Natural killer cell (primary cell): ENCODE measurements around the gene RNF151. TPM values are rescaled to one million over a fixed set of nuclear protein-coding genes. Genes with fewer than 3 reads are reported as not detected.
"Not testable (repeated sequence)": the region's sequence is repeated elsewhere in the genome, so short reads cannot be mapped to it uniquely, and the experiment has no call there.

Experiments used
- ATAC-seq, 3 donors: fragments of 150-1000 bp in 2 of 3; fragments of 200-7000 bp in 1 of 3; cut with Tn5 transposase; 1 replicate in 1 of 3; 2 replicates in 2 of 3; pipeline ENCODE4 v1.10.0; 2021; ENCODE audit warnings: mild to moderate bottlenecking in 2 of 3, moderate library complexity in 2 of 3
- DNase-seq, 2 donors: peaks; one replicate each; pipeline versions ENCODE4 v3.0.0 to v3.0.0-alpha.2; 2013 to 2021; ENCODE audit warnings: mixed read lengths in 1 of 2
- H3K27ac ChIP-seq: one replicate; pipeline ENCODE4 v1.5.1; 2013; ENCODE audit warnings: mild to moderate bottlenecking, low read length
- H3K27me3 ChIP-seq: one replicate; pipeline ENCODE4 v1.6.1; 2013; ENCODE audit warnings: low read length; ENCODE audit not compliant: control insufficient read depth, insufficient read depth
- H3K36me3 ChIP-seq: one replicate; pipeline ENCODE4 v1.6.1; 2013; ENCODE audit warnings: low read length; ENCODE audit not compliant: control insufficient read depth, insufficient read depth
- H3K4me1 ChIP-seq: one replicate; pipeline ENCODE4 v1.6.1; 2013; ENCODE audit warnings: low read length; ENCODE audit not compliant: control insufficient read depth, insufficient read depth
- H3K4me3 ChIP-seq: one replicate; pipeline ENCODE4 v1.5.1; 2013; ENCODE audit warnings: low read length
- H3K9me3 ChIP-seq: one replicate; pipeline ENCODE4 v1.6.1; 2013; ENCODE audit warnings: low read length; ENCODE audit not compliant: control insufficient read depth, insufficient read depth
- H3K27ac Mint-ChIP-seq, 2 donors: one replicate each; pipeline ENCODE4 v1.8.0; 2022; ENCODE audit warnings: mild to moderate bottlenecking in 2 of 2, mixed read lengths in 2 of 2, moderate library complexity in 1 of 2
- H3K27me3 Mint-ChIP-seq, 2 donors: one replicate each; pipeline ENCODE4 v1.8.0; 2022; ENCODE audit warnings: low read depth in 2 of 2, mixed read lengths in 2 of 2
- H3K36me3 Mint-ChIP-seq: one replicate; pipeline ENCODE4 v1.8.0; 2022; ENCODE audit warnings: mixed read lengths
- H3K4me1 Mint-ChIP-seq, 2 donors: one replicate each; pipeline ENCODE4 v1.8.0; 2022; ENCODE audit warnings: mixed read lengths in 2 of 2
- H3K4me3 Mint-ChIP-seq: one replicate; pipeline ENCODE4 v1.8.0; 2022; ENCODE audit warnings: mild to moderate bottlenecking, moderate library complexity, mixed read lengths
- H3K9me3 Mint-ChIP-seq, 2 donors: one replicate each; pipeline ENCODE4 v1.8.0; 2022; ENCODE audit warnings: mixed read lengths in 2 of 2
- WGBS: methylation state at CpG from one replicate; pipeline ENCODE4 v1.1.7; 2013; ENCODE audit warnings: missing lambda C conversion rate; ENCODE audit not compliant: insufficient coverage; 5-methylcytosine and 5-hydroxymethylcytosine counted together
- intact Hi-C: fragments of 100-400 bp; cut with micrococcal nuclease; formaldehyde crosslinking; loops from one replicate; pipeline ENCODE4 v1.14.2; 2022
- total RNA-seq, 4 donors: library from RNA; stranded (reverse); fragments of 120-200 nt in 1 of 4; gene quantifications; one replicate each; pipeline versions ENCODE4 v1.2.3 to v1.2.4, GENCODE V29; 2013 to 2022
- TF ChIP-seq, protein P1 (sequence below): fragments of 200-600 bp; IDR thresholded peaks from one replicate; pipeline ENCODE4 v1.8.0; 2022; ENCODE audit warnings: antibody characterized with exemption

The RNF151 gene
- total RNA-seq, 3 donors from 2014 or later (not counting 1 experiment from before 2014, with no cell fraction given): not detected

DNA sequence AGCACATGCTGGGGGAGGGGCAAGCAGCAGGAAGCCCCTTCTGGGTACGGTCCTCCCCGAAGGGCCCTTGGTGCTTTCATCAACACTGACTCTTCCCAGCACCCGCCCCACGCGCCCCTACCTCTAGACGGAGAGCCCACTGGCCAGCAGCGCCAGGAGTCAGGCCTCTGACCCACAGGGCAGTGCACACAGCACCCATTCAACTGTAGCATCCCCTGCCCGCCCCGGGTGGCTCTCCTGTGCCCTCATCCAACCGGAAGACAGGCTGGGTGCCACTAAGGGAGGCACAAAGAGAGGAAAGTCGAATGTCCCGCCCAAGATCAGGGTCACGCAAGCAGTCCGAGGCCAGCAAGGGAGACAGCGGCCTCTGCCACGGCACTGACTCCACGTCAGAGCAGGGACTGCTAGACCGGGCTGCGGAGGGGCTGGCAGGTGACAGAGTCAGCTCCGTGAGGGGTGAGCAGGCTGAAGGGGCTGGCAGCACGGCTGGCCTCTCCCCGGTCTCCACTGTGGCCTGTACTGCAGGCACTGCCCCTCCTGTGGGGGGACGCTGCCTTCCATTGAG, 33.5 kb upstream of the RNF151 start:
- intact Hi-C loops: no loop called here
- no peaks in the 10 kb centered on the region for H3K9me3 ChIP-seq
- Mint-ChIP-seq H3K4me3 (no peak overlapping the region), H3K27ac (no peak overlapping the region), H3K4me1 (no peaks in the 10 kb centered on the region), H3K36me3 (no peaks in the 10 kb centered on the region), H3K9me3 (no peaks in the 10 kb centered on the region), H3K27me3 (no peaks in the 10 kb centered on the region)
- 83% methylated on average over 23 of the region's 23 CpGs for WGBS
- TF ChIP-seq, protein P1, sequence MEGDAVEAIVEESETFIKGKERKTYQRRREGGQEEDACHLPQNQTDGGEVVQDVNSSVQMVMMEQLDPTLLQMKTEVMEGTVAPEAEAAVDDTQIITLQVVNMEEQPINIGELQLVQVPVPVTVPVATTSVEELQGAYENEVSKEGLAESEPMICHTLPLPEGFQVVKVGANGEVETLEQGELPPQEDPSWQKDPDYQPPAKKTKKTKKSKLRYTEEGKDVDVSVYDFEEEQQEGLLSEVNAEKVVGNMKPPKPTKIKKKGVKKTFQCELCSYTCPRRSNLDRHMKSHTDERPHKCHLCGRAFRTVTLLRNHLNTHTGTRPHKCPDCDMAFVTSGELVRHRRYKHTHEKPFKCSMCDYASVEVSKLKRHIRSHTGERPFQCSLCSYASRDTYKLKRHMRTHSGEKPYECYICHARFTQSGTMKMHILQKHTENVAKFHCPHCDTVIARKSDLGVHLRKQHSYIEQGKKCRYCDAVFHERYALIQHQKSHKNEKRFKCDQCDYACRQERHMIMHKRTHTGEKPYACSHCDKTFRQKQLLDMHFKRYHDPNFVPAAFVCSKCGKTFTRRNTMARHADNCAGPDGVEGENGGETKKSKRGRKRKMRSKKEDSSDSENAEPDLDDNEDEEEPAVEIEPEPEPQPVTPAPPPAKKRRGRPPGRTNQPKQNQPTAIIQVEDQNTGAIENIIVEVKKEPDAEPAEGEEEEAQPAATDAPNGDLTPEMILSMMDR: no peak
- H3K4me1 ChIP-seq: peaks cover 17% of the 10 kb centered on the region
- H3K27ac ChIP-seq: no peak overlapping the region
- ATAC-seq: no peak
- no peaks in the 10 kb centered on the region for H3K27me3 ChIP-seq
- H3K4me3 ChIP-seq: no peak overlapping the region
- peaks cover 2% of the 10 kb centered on the region for H3K36me3 ChIP-seq
- DNase-seq: no peak

DNA sequence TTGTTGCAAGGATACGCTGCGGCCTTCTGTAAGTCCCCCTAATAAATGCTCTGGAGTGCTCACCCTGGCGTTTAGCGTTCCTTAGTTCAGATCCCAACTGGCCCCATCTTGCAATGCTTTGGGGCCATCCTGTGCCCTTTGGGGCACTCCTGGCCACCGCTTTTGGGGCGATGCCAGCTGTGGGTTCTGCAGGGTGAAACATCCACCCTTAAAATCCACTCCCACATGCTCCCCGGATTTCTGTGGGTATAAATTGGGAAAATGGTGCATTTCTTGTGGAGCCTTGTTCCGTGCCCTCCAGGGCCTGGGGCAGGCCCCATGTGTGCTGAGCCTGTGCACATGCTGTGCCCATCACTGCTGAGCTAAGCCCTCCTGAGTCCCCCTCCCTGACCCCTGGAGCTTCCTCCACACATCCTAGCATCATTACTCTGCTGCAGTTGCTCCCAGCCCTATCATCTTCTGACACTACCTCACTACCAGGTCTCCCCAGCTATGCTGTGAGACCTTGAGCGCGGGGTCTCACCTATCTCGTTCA, 29.6 kb upstream of the RNF151 start:
- TF ChIP-seq, protein P1: no peak
- intact Hi-C loops: no loop called here
- Mint-ChIP-seq H3K36me3 (no peaks in the 10 kb centered on the region), H3K4me3 (no peak overlapping the region), H3K4me1 (peaks cover 0 to 5% of the 10 kb centered on the region in 2 donors), H3K27ac (no peak overlapping the region), H3K27me3 (no peaks in the 10 kb centered on the region), H3K9me3 (no peaks in the 10 kb centered on the region)
- H3K36me3 ChIP-seq: peaks cover 15% of the 10 kb centered on the region
- 96% methylated on average over 9 of the region's 11 CpGs for WGBS
- no peak overlapping the region for H3K27ac ChIP-seq
- H3K4me3 ChIP-seq: no peak overlapping the region
- no peak for ATAC-seq
- peaks cover 19% of the 10 kb centered on the region for H3K4me1 ChIP-seq
- H3K9me3 ChIP-seq: no peaks in the 10 kb centered on the region
- DNase-seq: no peak
- H3K27me3 ChIP-seq: no peaks in the 10 kb centered on the region

DNA sequence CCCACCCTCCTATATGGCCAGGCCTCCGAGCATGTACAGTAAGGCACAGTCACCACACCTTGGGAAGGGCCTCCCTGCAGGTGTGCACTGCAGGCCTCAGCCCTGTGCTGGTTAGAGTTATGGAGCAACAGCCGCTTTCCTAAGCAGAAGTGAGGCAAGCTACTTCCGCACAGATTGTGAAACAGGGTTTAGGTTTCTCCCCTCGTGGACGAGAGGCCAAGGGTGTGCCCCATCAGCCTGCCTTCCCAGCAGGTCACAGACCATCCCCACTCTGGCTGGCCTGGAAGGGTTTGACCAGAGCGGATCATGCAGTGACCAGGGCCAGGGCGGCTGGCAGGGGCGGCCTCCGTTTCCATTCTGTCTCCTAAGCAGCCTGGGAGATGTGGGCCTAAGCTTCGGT, 28.3 kb upstream of the RNF151 start:
- Mint-ChIP-seq H3K27me3 (no peaks in the 10 kb centered on the region), H3K4me3 (no peak overlapping the region), H3K36me3 (no peaks in the 10 kb centered on the region), H3K27ac (no peak overlapping the region), H3K9me3 (no peaks in the 10 kb centered on the region), H3K4me1 (peaks cover 0 to 16% of the 10 kb centered on the region in 2 donors)
- Histone ChIP-seq H3K9me3 (no peaks in the 10 kb centered on the region), H3K36me3 (peaks cover 15% of the 10 kb centered on the region), H3K27me3 (no peaks in the 10 kb centered on the region), H3K4me1 (peaks cover 27% of the 10 kb centered on the region), H3K4me3 (no peak overlapping the region), H3K27ac (no peak overlapping the region)
- no peak for DNase-seq
- no peak for ATAC-seq
- TF ChIP-seq, protein P1: no peak
- WGBS: 94% methylated on average over 10 of the region's 10 CpGs
- intact Hi-C loops: no loop called here

DNA sequence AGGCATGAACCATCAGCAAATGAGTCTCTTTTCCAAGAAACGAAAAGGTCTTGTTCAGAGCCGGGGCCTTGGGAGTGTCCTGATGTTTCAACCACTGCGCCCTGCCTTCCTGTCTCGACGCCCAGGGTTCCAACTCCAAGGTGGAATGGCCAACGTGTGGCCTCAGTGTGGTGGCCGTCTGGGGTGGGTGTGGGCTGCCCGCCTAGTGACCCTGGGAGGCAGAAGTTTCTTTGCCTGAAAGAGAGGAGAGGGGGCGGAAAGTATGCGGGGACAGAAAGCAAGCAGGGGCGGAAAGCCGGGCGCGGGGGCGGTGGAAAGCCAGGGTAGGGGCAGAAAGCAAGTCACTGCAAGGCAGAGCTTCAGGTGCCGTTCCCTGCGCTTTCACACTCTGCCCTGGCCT, 27.7 kb upstream of the RNF151 start:
- no peaks in the 10 kb centered on the region for H3K36me3 Mint-ChIP-seq
- DNase-seq: no peak
- H3K4me1 Mint-ChIP-seq: peaks cover 0 to 21% of the 10 kb centered on the region in 2 donors
- H3K27ac ChIP-seq: no peak overlapping the region
- H3K4me3 Mint-ChIP-seq: no peak overlapping the region
- H3K9me3 Mint-ChIP-seq: no peaks in the 10 kb centered on the region
- no peaks in the 10 kb centered on the region for H3K27me3 ChIP-seq
- WGBS: 92% methylated on average over 17 of the region's 17 CpGs
- H3K27ac Mint-ChIP-seq: no peak overlapping the region
- TF ChIP-seq, protein P1: no peak
- H3K4me1 ChIP-seq: peaks cover 32% of the 10 kb centered on the region
- no peak overlapping the region for H3K4me3 ChIP-seq
- H3K27me3 Mint-ChIP-seq: no peaks in the 10 kb centered on the region
- ATAC-seq: no peak
- H3K9me3 ChIP-seq: no peaks in the 10 kb centered on the region
- H3K36me3 ChIP-seq: peaks cover 15% of the 10 kb centered on the region
- intact Hi-C loops: no loop called here

DNA sequence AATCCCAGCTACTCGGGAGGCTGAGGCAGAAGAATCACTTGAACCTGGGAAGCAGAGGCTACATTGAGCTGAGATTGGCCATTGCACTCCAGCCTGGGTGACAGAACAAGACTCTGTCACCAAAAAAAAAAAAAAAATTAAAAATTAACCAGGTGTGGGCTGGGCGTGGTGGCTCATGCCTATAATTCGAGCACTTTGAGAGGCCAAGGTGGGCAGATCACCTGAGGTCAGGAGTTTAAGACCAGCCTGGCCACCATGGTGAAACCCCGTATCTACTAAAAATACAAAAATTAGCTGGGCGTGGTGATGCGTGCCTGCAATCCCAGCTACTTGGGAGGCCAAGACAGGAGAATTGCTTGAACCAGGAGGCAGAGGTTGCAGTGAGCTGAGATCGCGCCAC, 26.8 kb upstream of the RNF151 start:
- H3K27me3 Mint-ChIP-seq, H3K27me3 ChIP-seq, H3K27ac Mint-ChIP-seq, H3K4me3 ChIP-seq, H3K9me3 Mint-ChIP-seq, DNase-seq, intact Hi-C loops, H3K9me3 ChIP-seq, H3K36me3 Mint-ChIP-seq, H3K4me3 Mint-ChIP-seq, ATAC-seq, H3K27ac ChIP-seq: not testable (repeated sequence)
- H3K36me3 ChIP-seq: peaks cover 15% of the 10 kb centered on the region
- 98% methylated on average over 8 of the region's 8 CpGs for WGBS
- H3K4me1 Mint-ChIP-seq: peaks cover 6 to 24% of the 10 kb centered on the region in 2 donors
- peaks cover 32% of the 10 kb centered on the region for H3K4me1 ChIP-seq
